ENCODE data around the gene CDH9.

The CDH9 gene, protein sequence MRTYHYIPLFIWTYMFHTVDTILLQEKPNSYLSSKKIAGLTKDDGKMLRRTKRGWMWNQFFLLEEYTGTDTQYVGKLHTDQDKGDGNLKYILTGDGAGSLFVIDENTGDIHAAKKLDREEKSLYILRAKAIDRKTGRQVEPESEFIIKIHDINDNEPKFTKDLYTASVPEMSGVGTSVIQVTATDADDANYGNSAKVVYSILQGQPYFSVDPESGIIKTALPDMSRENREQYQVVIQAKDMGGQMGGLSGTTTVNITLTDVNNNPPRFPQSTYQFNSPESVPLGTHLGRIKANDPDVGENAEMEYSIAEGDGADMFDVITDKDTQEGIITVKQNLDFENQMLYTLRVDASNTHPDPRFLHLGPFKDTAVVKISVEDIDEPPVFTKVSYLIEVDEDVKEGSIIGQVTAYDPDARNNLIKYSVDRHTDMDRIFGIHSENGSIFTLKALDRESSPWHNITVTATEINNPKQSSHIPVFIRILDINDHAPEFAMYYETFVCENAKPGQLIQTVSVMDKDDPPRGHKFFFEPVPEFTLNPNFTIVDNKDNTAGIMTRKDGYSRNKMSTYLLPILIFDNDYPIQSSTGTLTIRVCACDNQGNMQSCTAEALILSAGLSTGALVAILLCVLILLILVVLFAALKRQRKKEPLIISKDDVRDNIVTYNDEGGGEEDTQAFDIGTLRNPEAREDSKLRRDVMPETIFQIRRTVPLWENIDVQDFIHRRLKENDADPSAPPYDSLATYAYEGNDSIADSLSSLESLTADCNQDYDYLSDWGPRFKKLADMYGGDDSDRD

DNA sequence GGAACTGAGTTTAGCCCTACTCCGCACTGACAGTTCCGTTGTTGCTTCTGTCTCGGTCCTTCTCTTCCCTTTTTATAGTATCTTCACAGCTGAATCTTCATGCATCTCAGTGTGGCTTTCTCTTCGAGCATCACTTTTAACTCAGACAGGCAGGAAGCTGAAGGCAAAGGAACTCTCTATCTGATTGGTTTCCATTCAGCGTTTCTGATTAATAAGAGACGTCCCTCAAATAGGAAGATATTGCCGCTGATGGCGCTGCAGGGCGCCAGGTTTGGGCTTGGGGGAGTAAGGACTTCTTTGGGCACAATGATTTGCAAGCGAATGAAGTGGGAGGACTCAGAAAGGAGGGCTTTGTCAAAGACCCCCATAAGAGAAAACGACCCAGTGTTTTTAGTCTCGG, at the start of gene CDH9:
Gene CDH9 (minus strand): TSS at position 111 of the 400 bp plus-strand sequence. CDS start 50,253 bp downstream, outside the sequence.
- DNase-seq: no peak

DNA sequence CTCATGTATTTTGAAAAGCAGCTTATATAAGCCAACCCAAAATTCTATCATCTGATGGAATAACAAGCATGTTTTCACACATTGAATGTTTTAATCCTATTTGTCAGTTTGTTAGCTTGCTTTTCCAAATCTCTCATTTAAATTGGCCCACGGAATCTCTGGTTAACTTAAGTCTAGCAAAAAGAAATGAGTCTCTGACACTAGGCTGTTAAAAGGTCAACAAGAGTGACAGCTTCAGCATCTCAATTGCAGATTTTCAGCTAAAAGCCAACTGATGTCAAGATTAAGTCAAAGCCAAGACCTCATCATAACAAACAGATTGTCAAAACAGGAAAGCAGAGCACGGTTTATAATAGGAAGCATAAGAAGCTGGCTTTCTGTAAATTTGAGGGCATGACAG, 49.4 kb upstream of the CDH9 start:
- DNase-seq: no peak

DNA sequence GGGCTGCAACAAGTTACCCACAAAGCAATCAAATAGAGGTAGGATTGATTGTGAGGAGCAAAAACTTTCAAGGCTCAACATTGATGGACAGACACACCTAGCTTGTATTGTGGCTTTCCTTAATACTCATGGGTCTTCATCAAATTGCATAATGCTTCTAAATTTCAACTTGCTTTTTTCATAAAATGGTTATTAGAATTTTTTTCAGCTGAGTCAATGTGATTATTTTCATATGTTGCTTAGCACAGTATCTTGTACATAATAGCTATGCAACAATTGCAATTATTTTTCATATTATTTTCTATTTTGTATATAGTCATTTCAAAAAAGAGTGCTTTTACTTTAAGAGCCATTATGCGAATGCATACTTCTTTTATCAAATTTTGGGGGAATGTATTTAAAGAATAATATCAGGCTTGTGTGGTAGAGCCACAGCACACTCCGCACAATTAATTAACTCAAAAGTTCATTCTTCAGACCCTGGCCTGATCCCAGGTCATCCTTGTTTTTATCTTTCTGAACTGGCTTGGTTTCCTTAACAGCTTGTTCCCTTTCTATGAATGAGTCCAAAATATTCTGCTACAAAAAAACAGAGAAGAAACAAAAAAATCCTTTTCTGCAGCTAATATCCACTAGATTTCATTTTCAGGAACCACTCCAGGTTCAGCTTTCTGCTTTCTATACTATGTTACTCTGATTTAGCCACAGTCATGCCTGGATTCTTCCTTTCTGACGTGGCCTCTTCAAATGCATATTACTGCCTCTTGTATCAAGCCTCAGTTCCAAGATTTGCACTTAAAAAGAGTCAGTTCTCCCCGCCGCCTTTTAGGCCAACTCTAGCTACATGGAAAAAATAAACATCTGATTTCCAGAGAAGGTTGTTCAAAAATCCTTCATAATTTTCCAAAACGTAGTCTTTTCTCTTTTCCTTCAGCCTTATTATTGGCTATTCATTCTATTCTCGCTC, 45.3 kb upstream of the CDH9 start:
- DNase-seq: no peak

DNA sequence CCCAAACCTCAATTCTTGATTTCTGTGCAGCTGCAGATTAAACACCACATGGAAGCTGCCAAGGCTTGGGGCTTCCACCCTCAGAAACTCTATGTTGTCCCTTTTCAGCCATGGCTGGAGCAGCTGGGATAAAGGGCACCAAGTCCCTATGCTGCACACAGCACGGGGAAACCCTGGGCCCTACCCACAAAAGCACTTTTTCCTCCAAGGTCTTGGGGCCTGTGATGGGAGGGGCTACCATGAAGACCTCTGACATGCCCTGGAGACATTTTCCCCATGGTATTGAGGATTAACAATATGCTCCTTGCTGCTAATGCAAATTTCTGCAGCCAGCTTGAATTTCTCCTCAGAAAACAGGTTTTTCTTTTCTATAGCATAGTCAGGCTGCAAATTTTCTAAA, 41.8 kb upstream of the CDH9 start:
- no peak for DNase-seq

DNA sequence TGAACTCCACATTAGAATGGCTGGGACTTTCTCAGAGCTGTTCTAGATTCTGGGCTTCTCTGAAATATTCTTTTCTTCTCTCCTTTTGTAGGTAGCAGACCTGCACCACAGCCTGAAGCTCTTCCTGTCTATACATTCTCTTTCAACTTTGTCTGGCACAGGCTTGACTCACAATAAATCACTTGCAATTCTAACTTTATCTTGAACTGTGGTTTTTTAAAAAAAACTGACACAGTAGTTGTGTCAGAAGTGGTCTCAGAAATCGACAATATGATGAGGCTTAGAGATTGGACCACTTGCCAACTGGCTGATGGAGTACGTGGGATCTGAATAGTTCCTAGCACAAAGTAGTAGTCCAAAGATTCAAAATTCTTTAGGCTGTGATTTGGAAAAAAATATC, 24.1 kb upstream of the CDH9 start:
- no peak for DNase-seq

DNA sequence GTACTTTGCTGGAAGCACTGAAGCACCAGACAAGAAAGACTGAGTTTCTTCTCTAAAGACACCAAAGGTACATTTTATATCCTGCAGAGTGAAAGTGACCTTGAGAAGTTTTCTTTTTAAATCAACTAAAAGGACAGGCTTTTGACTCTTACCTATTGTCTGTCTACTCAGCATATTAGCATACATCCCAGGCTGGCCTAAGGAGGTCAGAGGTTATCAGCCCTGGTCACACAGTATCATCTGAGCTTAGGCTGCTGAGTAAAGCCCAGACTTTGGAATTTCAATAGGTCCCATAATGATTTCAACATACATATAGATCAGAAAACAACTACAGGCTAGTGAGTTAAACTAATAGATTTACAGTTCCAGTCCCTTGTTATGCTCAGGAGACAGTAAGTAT, 10.1 kb upstream of the CDH9 start:
- DNase-seq: no peak

DNA sequence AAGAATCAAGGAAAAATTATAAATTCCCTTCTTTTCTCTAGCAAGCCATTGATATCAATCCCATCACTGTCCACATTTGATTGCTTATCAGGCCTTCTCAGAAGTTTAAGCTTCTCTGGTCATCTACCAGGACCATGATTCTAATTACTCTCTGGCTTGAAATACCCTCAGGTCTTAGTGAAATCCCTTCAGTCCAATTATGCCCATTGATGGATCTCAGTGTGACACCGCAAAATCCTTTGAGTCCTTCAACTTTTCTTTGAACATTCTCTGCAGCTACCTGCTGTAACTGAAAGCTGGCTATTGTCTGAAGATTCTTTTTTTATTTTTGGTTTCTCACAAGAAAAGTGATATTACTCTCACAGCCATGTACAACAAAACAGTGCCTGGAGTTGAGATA, 3.0 kb upstream of the CDH9 start:
- no peak for DNase-seq

DNA sequence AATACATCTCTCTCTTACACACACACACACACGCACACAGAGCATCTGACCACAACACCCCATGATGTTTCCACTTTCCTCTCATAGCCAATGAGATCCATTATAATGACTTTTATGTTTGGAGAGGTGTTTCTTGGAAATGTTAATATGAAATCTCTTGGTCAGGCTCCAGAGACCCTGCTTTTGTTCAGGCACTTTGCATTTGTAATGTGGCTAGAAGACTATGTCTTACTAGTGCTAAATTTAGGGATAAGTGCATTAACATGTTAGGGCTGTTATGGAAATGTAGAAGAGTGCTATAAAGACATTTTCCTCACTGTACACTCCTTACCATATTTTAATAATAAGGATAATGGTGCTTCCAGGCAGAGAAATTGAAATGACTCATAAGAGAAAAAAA, 3.8 kb downstream of the CDH9 start:
- DNase-seq: no peak

DNA sequence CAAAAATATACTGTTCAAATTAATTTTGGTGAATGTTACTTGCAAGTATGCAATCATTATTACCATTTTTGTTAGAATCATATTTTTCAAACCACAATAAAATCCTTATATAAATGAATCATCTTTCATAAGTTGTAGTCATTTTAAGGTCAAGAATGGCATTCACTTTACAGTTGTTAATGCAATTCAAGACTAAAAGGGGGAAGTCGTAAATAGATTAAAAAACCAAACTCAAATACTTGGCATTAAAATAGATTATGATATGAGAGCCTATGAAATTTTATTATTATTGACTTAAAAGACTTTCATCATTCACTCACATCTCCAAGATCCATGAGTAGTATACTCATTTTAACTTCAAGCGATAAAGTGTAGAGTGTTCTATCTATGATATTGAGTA, 11.6 kb downstream of the CDH9 start:
- no peak for DNase-seq

DNA sequence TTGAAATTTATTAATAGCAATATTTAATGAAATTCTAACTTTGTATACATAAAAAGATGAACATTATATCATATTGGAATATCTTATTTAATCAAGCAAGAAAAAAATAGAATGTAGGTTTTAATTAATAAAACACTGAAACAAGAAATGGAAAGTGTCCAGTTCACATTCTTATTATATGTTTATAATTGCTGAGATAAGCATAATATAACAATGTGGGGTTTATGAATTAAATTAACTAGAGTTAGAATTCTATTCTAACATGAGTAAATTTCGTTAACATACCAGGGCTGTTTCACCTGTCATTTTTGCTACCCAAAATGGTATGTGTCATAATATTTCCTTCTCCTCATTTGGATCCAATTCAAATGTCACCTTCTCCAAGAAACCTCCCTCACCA, 12.3 kb downstream of the CDH9 start:
- no peak for DNase-seq

DNA sequence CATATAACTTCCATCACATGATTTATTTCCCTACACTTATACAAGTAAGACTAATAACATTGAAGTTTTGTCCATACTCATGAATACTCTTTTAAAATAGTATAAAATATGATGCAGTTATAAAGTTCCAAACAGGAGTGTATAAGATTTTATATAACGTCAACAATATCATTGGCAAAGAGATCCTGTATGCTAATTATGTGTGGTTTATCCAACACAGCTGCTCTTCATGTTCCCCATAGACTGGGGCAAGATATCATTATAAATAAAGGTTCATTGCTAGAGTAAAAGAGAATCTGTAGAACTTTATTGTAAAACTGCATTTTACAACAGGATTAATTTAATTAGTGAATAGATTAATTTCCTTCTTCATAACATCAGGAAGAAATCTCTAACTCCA, 16.9 kb downstream of the CDH9 start:
- no peak for DNase-seq

DNA sequence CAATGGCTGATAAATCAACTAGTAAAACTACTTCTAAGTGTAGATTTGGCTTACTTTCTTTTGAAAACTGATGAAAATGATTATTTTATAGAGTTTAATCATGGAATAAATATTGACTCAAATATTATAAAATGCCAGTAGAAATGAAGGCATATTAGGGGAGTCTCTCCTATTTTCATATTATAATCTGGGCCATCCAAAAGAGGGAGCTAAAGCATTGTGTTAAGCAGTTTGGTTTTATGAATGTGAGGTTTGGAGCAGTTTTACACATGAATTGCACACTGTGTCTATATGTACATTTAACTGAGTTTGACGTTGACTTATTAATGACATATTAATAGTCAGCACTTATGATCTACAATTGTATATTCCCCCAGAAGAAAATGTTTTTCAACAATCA, 17.4 kb downstream of the CDH9 start:
- no peak for DNase-seq

DNA sequence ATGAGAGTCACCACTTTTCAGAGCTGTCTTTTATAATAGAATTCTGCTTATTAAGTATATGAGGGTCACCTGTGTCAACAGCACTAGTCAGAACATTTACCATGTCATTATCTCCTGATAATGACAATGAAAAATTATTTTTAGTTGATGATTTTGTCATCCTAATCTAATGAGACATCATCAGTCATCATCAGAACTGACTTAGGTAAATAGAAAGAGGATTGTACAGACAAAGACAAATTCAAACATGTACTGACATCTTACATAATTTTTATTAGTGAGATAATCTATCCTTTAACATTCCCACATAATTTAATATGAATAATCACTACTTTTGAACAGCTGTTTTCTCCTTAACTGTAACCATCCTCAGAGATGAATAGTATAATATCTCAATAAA, 22.6 kb downstream of the CDH9 start:
- no peak for DNase-seq

DNA sequence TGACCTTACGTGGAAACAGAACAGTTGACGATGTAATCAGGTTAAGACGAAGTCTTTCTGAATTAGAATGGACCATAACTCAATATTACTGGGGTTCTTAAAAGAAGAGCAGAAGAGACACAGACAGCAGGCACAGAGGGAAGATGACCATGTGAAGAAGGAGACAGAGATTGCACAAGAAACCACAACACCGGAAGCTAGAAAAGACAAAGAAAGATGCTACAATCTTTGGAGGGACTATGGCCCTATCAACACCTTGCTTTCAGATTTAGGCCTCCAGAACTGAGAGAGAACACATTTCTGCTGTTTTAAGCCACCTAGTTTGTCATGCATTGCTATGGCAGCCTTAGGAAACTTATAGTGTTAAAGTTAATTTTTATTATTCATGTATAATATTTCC, 27.1 kb downstream of the CDH9 start:
- DNase-seq: no peak

DNA sequence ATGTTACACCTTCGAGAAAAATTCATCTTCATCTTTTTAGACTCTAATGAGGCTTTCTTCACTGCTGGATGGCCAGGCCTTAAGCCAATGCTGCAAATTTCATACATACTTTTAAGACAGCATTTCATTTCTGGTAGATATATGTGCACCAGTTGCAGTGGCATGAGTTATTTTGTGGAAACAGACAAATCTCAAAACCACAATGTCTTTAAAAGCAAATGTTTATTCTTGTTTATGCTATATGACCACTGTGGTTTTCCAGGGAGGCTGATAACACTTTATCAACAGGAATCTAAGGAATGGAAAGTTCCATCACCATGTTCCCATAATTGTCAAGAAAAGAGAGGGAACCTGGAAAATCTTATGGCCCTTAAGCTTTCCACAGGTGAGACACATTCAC, 27.7 kb downstream of the CDH9 start:
- DNase-seq: no peak

DNA sequence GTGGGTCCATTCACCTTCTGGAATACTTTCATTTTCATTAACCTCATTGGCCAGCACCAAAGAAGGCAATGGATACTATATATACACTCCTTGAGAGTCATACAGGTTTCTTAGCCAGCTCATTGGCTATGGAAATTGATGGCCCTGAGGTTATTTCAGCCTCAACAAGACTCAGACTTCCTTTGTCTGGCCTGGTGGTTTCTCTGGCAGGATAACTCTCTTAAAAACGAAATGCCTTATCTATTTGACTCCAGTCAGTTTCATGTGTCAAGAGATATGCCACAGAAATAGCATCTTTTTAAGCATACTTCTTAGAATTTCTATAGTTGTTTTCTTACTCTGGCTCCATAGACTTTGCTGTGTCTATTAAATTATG, 28.9 kb downstream of the CDH9 start:
- DNase-seq: no peak

DNA sequence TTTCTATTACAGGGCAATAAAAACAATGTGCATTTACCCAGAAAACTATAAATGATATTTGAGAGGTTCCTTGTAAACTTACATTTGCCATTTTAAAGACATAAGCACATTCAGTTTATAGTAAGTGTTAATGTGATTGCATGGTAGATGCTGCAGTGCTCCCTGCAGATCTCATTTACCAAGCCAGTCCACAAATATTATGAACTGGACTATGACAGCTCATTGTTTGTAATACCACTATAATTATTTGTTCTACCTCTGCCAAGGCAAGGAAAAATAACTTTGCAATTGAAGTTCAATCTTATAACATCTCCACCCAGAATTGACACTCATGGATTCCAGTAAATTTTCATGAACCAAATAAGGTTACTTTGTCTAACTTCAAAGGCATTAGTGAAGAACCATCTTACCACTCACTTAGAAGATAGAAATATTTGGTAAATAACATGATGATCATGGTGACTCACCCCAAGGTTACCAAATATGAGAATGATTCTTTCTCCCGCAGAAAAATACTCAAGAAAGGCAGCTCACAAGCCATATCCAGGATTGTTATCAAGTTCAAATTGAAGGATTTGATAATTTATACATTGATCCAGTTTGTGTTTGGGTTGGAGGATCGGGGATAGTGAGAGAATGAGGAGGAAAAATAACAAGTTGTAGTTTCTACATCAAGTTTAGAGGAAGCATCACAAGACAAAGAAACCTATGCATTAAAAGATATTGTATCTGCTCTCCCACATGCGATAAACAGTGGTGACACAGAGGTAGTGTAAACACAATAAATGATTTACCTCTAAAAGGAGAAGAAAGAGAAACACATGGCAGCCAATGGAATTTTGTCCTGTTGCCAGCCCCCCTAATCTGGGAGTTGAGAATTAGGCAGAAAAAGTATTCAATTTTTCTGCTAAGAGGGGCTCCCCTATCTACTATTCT, 29.5 kb downstream of the CDH9 start:
- DNase-seq: no peak

DNA sequence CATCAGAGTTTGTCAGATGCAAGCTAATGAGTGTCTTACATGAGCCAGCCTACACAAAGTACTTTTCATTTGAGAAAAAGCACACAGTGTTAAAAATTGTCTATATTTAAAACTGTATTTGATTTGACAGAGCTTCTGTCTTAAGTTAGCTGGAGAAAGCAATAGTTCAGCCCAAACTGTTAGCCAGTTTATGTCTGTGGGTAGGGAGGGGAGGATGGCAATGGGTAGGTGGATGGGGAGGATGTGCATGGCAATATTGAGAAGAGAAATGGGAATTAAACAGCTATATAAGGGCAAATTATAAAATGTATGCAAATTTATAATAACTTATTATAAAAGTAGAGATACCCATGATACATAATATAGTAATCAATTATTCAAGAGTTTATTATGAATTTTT, 31.3 kb downstream of the CDH9 start:
- no peak for DNase-seq

DNA sequence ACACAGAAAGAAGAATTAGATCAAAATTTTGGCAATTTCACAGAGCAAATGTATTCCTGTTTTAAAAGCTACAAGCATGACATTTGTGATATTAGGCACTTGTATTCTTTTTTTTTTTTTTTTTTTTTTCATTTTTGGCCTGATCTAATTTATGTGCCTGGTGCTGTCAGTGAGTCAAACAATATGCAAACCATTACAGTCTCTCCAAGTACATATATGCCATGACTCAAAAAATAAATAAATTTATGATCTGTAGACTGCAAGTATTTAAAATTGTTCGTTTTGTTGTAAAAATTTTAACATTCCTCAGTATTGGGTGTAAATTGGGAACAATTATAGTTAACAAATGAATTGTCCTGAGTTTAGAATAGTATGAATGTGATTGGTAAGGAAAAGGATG, 51.4 kb downstream of the CDH9 start:
- DNase-seq: no peak

DNA sequence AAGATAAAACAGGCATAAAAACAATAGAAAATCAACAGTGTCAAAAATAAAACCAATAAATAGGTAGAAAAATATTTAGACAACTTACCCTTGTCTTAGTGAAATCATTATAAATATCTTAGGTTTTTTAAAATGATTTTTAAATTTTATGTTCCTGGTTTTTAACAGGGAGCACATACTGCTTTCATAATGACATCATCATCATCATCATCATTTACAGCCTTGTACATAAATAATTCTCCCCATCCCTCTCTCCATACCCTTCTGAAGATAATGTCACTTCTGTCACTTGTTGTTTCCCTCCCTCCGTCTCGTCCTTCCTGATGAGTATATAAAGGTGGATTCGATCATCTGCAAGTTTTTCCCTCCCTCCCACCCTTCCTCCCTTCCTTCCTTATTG, 56.6 kb downstream of the CDH9 start:
- no peak for DNase-seq

DNA sequence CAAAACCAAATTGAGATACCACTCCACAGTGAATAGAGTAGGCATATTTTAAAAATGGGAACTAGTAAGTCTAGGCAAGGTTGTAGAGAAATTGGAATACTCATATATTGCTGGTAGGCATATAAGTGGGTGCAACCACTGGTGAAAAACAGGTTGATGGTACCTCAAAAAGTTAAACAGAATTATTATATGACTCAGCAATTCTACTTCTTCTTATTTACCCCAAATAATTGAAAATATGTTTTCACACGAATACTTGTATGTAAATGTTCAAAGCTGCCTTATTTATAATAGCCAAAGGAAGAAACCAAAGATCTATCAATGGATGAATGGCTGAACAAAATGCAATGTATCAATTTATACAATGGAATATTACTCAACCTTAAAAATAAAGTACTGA, 79.1 kb downstream of the CDH9 start:
- DNase-seq: no peak

DNA sequence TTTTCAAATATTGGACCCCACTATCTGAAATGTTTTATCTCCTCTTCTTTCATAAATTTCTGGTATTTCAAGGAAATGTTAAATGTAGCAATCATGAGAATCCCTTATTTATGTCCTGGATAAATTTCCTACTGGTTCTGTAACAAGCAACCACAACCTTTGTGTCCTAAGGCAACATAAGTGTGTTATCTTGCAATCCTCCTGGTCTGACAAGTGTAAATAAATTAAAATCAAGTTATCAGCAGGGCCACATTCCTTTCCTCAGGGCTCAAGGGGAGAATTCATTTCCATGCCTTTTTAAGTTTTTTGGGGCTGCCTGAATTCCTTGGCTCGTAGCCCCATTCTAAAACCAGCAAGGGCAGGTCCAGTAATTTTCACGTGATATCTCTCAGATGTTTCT, 83.2 kb downstream of the CDH9 start:
- DNase-seq: no peak

All from T1000 (cell line).